ENCODE measurements around the gene MFF. TPM values are rescaled to one million over a fixed set of nuclear protein-coding genes. Genes with fewer than 3 reads are reported as not detected.

Gene MFF
- total RNA-seq, 1 experiment from 2014 or later: 68.2 TPM

- H3K36me3 ChIP-seq (ENCODE audit: control insufficient read depth in 1 of 2, insufficient read depth in 2 of 2, low read length in 2 of 2): no peaks in the 10 kb centered on the region
- intact Hi-C loops (cut with micrococcal nuclease): no loop called here
- TF ChIP-seq SIN3A (IDR thresholded peaks at IDR 0.05; ENCODE audit: low read depth): no peak
- no peak for TF ChIP-seq CEBPB (IDR thresholded peaks at IDR 0.05; ENCODE audit: low read depth)
- TF ChIP-seq EGR1 (IDR thresholded peaks at IDR 0.05; ENCODE audit: low read depth): no peak
- TF ChIP-seq ATF3 (IDR thresholded peaks at IDR 0.05): no peak
- TF ChIP-seq, protein P1, sequence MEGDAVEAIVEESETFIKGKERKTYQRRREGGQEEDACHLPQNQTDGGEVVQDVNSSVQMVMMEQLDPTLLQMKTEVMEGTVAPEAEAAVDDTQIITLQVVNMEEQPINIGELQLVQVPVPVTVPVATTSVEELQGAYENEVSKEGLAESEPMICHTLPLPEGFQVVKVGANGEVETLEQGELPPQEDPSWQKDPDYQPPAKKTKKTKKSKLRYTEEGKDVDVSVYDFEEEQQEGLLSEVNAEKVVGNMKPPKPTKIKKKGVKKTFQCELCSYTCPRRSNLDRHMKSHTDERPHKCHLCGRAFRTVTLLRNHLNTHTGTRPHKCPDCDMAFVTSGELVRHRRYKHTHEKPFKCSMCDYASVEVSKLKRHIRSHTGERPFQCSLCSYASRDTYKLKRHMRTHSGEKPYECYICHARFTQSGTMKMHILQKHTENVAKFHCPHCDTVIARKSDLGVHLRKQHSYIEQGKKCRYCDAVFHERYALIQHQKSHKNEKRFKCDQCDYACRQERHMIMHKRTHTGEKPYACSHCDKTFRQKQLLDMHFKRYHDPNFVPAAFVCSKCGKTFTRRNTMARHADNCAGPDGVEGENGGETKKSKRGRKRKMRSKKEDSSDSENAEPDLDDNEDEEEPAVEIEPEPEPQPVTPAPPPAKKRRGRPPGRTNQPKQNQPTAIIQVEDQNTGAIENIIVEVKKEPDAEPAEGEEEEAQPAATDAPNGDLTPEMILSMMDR (IDR thresholded peaks at IDR 0.05 in 2 of 3, conservative IDR thresholded peaks at IDR 0.05 in 1 of 3; ENCODE audit: borderline replicate concordance in 1 of 3, insufficient read depth in 1 of 3, low read depth in 2 of 3, low read length in 2 of 3): no peak
- no peak for TF ChIP-seq ELF1 (IDR thresholded peaks at IDR 0.05; ENCODE audit: borderline replicate concordance, low read depth)
- TF ChIP-seq EZH2 (IDR thresholded peaks at IDR 0.05): no peak
- TF ChIP-seq JUND (IDR thresholded peaks at IDR 0.05): no peak
- no peak overlapping the region for H3K4me3 ChIP-seq (replicated peaks in 1 of 2; ENCODE audit: low read depth in 1 of 2, low read length in 2 of 2)
- H3K9me3 ChIP-seq (ENCODE audit: control insufficient read depth in 1 of 2, insufficient read depth in 1 of 2, low read depth in 1 of 2, low read length in 2 of 2): no peaks in the 10 kb centered on the region
- no peaks in the 10 kb centered on the region for H3K79me2 ChIP-seq (ENCODE audit: insufficient read depth, low read length)
- H3K27ac ChIP-seq (ENCODE audit: low read depth, low read length): no peak overlapping the region
- no peaks in the 10 kb centered on the region for H3K27me3 ChIP-seq (ENCODE audit: insufficient read depth, low read length)
- ChIA-PET RAD21 (ENCODE audit: low non-redundant PET in 1 of 2, low total read pairs in 2 of 2, uncharacterized antibody in 2 of 2, unreplicated experiment in 2 of 2) (no interaction called here), CTCF (interaction anchor here (1.4 kb wide), 1 partner anchor 12 kb away, joined by 3 read pairs; no protein-coding TSS in a partner anchor), POLR2A (no interaction called here)
- ATAC-seq: 0 out of 2 replicates have a peak, but pooled peaks have one; percentile 46
- no TSS peak for BruUV-seq (replicated peaks)
- no peak overlapping the region for H3K9ac ChIP-seq (ENCODE audit: low read length)
- no peak for DNase-seq (ENCODE audit: low read depth, low spot score)
- H3K9me2 ChIP-seq (ENCODE audit: insufficient read depth): no peaks in the 10 kb centered on the region
- no peak overlapping the region for H3K4me2 ChIP-seq (ENCODE audit: low read length)
- no peaks in the 10 kb centered on the region for H4K20me1 ChIP-seq (ENCODE audit: insufficient read depth)
- H3K4me1 ChIP-seq (ENCODE audit: control insufficient read depth in 1 of 2, insufficient read depth in 2 of 2, low read length in 2 of 2): no peaks in the 10 kb centered on the region
- no peak overlapping the region for H2AFZ ChIP-seq (ENCODE audit: low read depth, low read length, poor library complexity, severe bottlenecking)
These were observed 69.3 kb downstream of the MFF start for GRCh38 chr2:227394401-227394800.

GRCh38 chr2:227395556-227395955 is 70.5 kb downstream of the MFF start:
- no peak overlapping the region for H2AFZ ChIP-seq (ENCODE audit: low read depth, low read length, poor library complexity, severe bottlenecking)
- ChIA-PET CTCF (interaction anchor here (1.4 kb wide), 1 partner anchor 11 kb away, joined by 3 read pairs; no protein-coding TSS in a partner anchor), POLR2A (no interaction called here), RAD21 (ENCODE audit: low non-redundant PET in 1 of 2, low total read pairs in 2 of 2, uncharacterized antibody in 2 of 2, unreplicated experiment in 2 of 2) (no interaction called here)
- H3K9me3 ChIP-seq (ENCODE audit: control insufficient read depth in 1 of 2, insufficient read depth in 1 of 2, low read depth in 1 of 2, low read length in 2 of 2): no peaks in the 10 kb centered on the region
- H3K9me2 ChIP-seq (ENCODE audit: insufficient read depth): no peaks in the 10 kb centered on the region
- H3K79me2 ChIP-seq (ENCODE audit: insufficient read depth, low read length): no peaks in the 10 kb centered on the region
- ATAC-seq: no peak
- no peaks in the 10 kb centered on the region for H4K20me1 ChIP-seq (ENCODE audit: insufficient read depth)
- H3K27me3 ChIP-seq (ENCODE audit: insufficient read depth, low read length): no peaks in the 10 kb centered on the region
- TF ChIP-seq SP1 (IDR thresholded peaks at IDR 0.05; ENCODE audit: low read depth) (no peak), EZH2phosphoT487 (IDR thresholded peaks at IDR 0.05; ENCODE audit: borderline replicate concordance) (no peak), TCF7L2 (IDR thresholded peaks at IDR 0.05; ENCODE audit: borderline replicate concordance, extremely low read depth, insufficient read depth, insufficient read length) (no peak), ATF3 (IDR thresholded peaks at IDR 0.05) (no peak), ELF1 (IDR thresholded peaks at IDR 0.05; ENCODE audit: borderline replicate concordance, low read depth) (no peak)
- TF ChIP-seq, protein P1 (IDR thresholded peaks at IDR 0.05 in 2 of 3, conservative IDR thresholded peaks at IDR 0.05 in 1 of 3; ENCODE audit: borderline replicate concordance in 1 of 3, insufficient read depth in 1 of 3, low read depth in 2 of 3, low read length in 2 of 3): no peak
- H3K27ac ChIP-seq (ENCODE audit: low read depth, low read length): no peak overlapping the region
- no peak overlapping the region for H3K4me3 ChIP-seq (replicated peaks in 1 of 2; ENCODE audit: low read depth in 1 of 2, low read length in 2 of 2)
- H3K9ac ChIP-seq (ENCODE audit: low read length): no peak overlapping the region
- BruUV-seq (replicated peaks): no TSS peak
- no peaks in the 10 kb centered on the region for H3K36me3 ChIP-seq (ENCODE audit: control insufficient read depth in 1 of 2, insufficient read depth in 2 of 2, low read length in 2 of 2)
- no peak for DNase-seq (ENCODE audit: low read depth, low spot score)
- H3K4me2 ChIP-seq (ENCODE audit: low read length): no peak overlapping the region
- H3K4me1 ChIP-seq (ENCODE audit: control insufficient read depth in 1 of 2, insufficient read depth in 2 of 2, low read length in 2 of 2): no peaks in the 10 kb centered on the region
- intact Hi-C loops (cut with micrococcal nuclease): no loop called here

Measured in HCT116 (cell line).